Panc1 (cell line): ENCODE measurements around the gene SMIM43. TPM values are rescaled to one million over a fixed set of nuclear protein-coding genes. Genes with fewer than 3 reads are reported as not detected.

ENCODE experiments used
- ATAC-seq: fragments of 200-7000 bp; cut with Tn5 transposase; 2 replicates; pipeline ENCODE4 v1.9.1; 2020; ENCODE audit warnings: mild to moderate bottlenecking, moderate library complexity
- BruUV-seq: library from RNA; stranded (reverse); fragments of 400-500 nt; replicated peaks from 2 replicates; lab custom pipeline; 2021; lab: Mats Ljungman, UMichigan
- CTCF ChIA-PET: fragments of 300-600 bp; sonication (Branson Sonifier 250); formaldehyde crosslinking; loops from one replicate; lab custom pipeline; 2022; ENCODE audit warnings: antibody characterized with exemption; lab: Charles Lee
- POLR2A ChIA-PET: fragments of 300-600 bp; sonication (Branson Sonifier 250); formaldehyde crosslinking; loops from one replicate; lab custom pipeline; 2022; ENCODE audit warnings: antibody characterized with exemption; lab: Charles Lee
- DNase-seq: peaks from one replicate; pipeline ENCODE4 v3.0.0-alpha.2; 2010; ENCODE audit warnings: low read depth, low spot score
- H3K27ac ChIP-seq: 2 replicates; pipeline ENCODE4 v1.5.1; 2011; ENCODE audit warnings: mild to moderate bottlenecking, low read length, inconsistent platforms
- H3K27me3 ChIP-seq: fragments of 200-500 bp; sonication (Bioruptor generic); 2 replicates; pipeline ENCODE4 v1.6.0; 2014; ENCODE audit warnings: low read length, inconsistent platforms; ENCODE audit not compliant: control insufficient read depth, insufficient read depth
- H3K36me3 ChIP-seq: fragments of 200-500 bp; sonication (Bioruptor generic); 2 replicates; pipeline ENCODE4 v1.5.1; 2014; ENCODE audit warnings: inconsistent platforms, mild to moderate bottlenecking, low read length, moderate library complexity; ENCODE audit not compliant: control insufficient read depth, insufficient read depth
- H3K4me1 ChIP-seq: 2 replicates; pipeline ENCODE4 v1.5.1; 2011; ENCODE audit warnings: inconsistent platforms, mild to moderate bottlenecking, low read length, moderate library complexity; ENCODE audit not compliant: control insufficient read depth, insufficient read depth
- H3K4me3 ChIP-seq, 2 experiments: 2 replicates each; pipeline ENCODE4 v1.5.1; 2011 to 2012; ENCODE audit warnings: low read depth in 2 of 2, low read length in 2 of 2, mild to moderate bottlenecking in 2 of 2, inconsistent platforms in 1 of 2, moderate library complexity in 1 of 2
- H3K9me3 ChIP-seq: fragments of 200-500 bp; sonication (Bioruptor generic); 2 replicates; pipeline ENCODE4 v1.5.1; 2014; ENCODE audit warnings: low read depth, mild to moderate bottlenecking, inconsistent platforms, low read length, moderate library complexity; ENCODE audit not compliant: control insufficient read depth, insufficient read depth
- CTCF ChIP-seq: fragments of 450-650 bp; IDR thresholded peaks from 2 replicates; pipeline ENCODE4 v1.5.1; 2017; ENCODE audit warnings: mild to moderate bottlenecking
- POLR2AphosphoS5 ChIP-seq: IDR thresholded peaks from 2 replicates; pipeline ENCODE4 v1.6.1; 2012; ENCODE audit warnings: mild to moderate bottlenecking, low read depth, low read length, moderate library complexity
- REST ChIP-seq, 2 experiments: IDR thresholded peaks; 2 replicates each; pipeline ENCODE4 v1.6.1; 2011 to 2012; ENCODE audit warnings: low read depth in 2 of 2, control low read depth in 1 of 2, low read length in 1 of 2, mild to moderate bottlenecking in 1 of 2, moderate library complexity in 1 of 2; ENCODE audit not compliant: insufficient read depth in 1 of 2
- SIN3A ChIP-seq: IDR thresholded peaks from 2 replicates; pipeline ENCODE4 v1.6.1; 2012; ENCODE audit warnings: low read depth, mild to moderate bottlenecking, low read length, moderate library complexity, borderline replicate concordance; ENCODE audit not compliant: insufficient read depth
- TCF7L2 ChIP-seq: IDR thresholded peaks from 2 replicates; pipeline ENCODE4 v1.6.1; 2011; ENCODE audit warnings: mild to moderate bottlenecking, low read depth, low read length, inconsistent platforms
- in situ Hi-C: cut with HindIII; loops from 2 replicates; pipeline ENCODE4 v1.10.0; 2016; ENCODE audit warnings: low sequenced_read_pairs, low pct_unique_long_range_greater_than_20kb
- intact Hi-C: fragments of 100-400 bp; cut with micrococcal nuclease; formaldehyde crosslinking; loops from one replicate; pipeline ENCODE4 v1.10.0; 2022; ENCODE audit not compliant: unreplicated experiment
- total RNA-seq: library from RNA; stranded (reverse); gene quantifications from one replicate; pipeline ENCODE4 v1.2.1, GENCODE V29; 2021; ENCODE audit not compliant: unreplicated experiment

SMIM43 gene
- total RNA-seq, 1 experiment from 2014 or later, result not detected

GRCh38 chr4:121741751-121742150 is 23.2 kb downstream of the SMIM43 start:
- no peaks in the 10 kb centered on the region for H3K4me1 ChIP-seq
- TF ChIP-seq POLR2AphosphoS5, result no peak
- no peak for TF ChIP-seq TCF7L2
- no peak for TF ChIP-seq CTCF
- TF ChIP-seq SIN3A, result no peak
- no peak for TF ChIP-seq REST (IDR thresholded peaks at IDR 0.05; ENCODE audit: insufficient read depth in 1 of 2, low read depth in 2 of 2, low read length in 1 of 2)
- H3K9me3 ChIP-seq, result no peaks in the 10 kb centered on the region
- DNase-seq (no peak), ATAC-seq (no peak)
- POLR2A ChIA-PET, result no interaction called here
- no peaks in the 10 kb centered on the region for H3K36me3 ChIP-seq
- in situ Hi-C loops (no loop called here), intact Hi-C loops (no loop called here)
- BruUV-seq, result no TSS peak
- no peak overlapping the region for H3K27ac ChIP-seq
- H3K27me3 ChIP-seq, result no peaks in the 10 kb centered on the region
- CTCF ChIA-PET, result no interaction called here
- H3K4me3 ChIP-seq, result no peak overlapping the region

GRCh38 chr4:121740796-121741409 is 24.1 kb downstream of the SMIM43 start:
- Histone ChIP-seq H3K4me1 (no peaks in the 10 kb centered on the region), H3K4me3 (no peak overlapping the region), H3K36me3 (no peaks in the 10 kb centered on the region), H3K9me3 (no peaks in the 10 kb centered on the region), H3K27ac (no peak overlapping the region), H3K27me3 (no peaks in the 10 kb centered on the region)
- CTCF ChIA-PET, result no interaction called here
- intact Hi-C loops, result no loop called here
- ATAC-seq (no peak), DNase-seq (no peak)
- POLR2A ChIA-PET, result no interaction called here
- no peak for TF ChIP-seq SIN3A
- TF ChIP-seq TCF7L2, result no peak
- no peak for TF ChIP-seq POLR2AphosphoS5
- no peak for TF ChIP-seq CTCF
- no peak for TF ChIP-seq REST (IDR thresholded peaks at IDR 0.05; ENCODE audit: insufficient read depth in 1 of 2, low read depth in 2 of 2, low read length in 1 of 2)
- in situ Hi-C loops, result no loop called here
- no TSS peak for BruUV-seq
